Astrocyte (in vitro differentiated cells and primary cell): ENCODE data around the gene PTPRM. TPM values are rescaled to one million over a fixed set of nuclear protein-coding genes. Genes with fewer than 3 reads are reported as not detected.

Experiments
- DNase-seq: peaks from one replicate; pipeline ENCODE4 v3.0.0-alpha.2; 2010; ENCODE audit warnings: low read depth
- FAIRE-seq: peaks from 2 replicates; lab custom pipeline; 2011; peaks lifted over from hg19 to GRCh38; lab: Jason Lieb, UNC
- H2AFZ ChIP-seq: 2 replicates; pipeline ENCODE4 v1.6.0; 2012; ENCODE audit warnings: low read depth, low read length, inconsistent platforms
- H3K27ac ChIP-seq: 2 replicates; pipeline ENCODE4 v1.5.1; 2011; ENCODE audit warnings: low read depth, low read length, inconsistent platforms
- H3K27me3 ChIP-seq: 2 replicates; pipeline ENCODE4 v1.6.0; 2011; ENCODE audit warnings: low read length, inconsistent platforms; ENCODE audit not compliant: insufficient read depth
- H3K36me3 ChIP-seq: 2 replicates; pipeline ENCODE4 v1.5.1; 2011; ENCODE audit warnings: low read length, inconsistent platforms; ENCODE audit not compliant: insufficient read depth
- H3K4me1 ChIP-seq: 2 replicates; pipeline ENCODE4 v1.5.1; 2011; ENCODE audit warnings: low read length, inconsistent platforms; ENCODE audit not compliant: insufficient read depth
- H3K4me2 ChIP-seq: 2 replicates; pipeline ENCODE4 v1.6.0; 2012; ENCODE audit warnings: low read length, inconsistent platforms
- H3K4me3 ChIP-seq: 2 replicates; pipeline ENCODE4 v1.5.1; 2011; ENCODE audit warnings: low read depth, mild to moderate bottlenecking, low read length, inconsistent platforms; ENCODE audit not compliant: insufficient read depth
- H3K79me2 ChIP-seq: 2 replicates; pipeline ENCODE4 v1.6.0; 2012; ENCODE audit warnings: mild to moderate bottlenecking, low read length, inconsistent platforms; ENCODE audit not compliant: insufficient read depth
- H3K9ac ChIP-seq: 2 replicates; pipeline ENCODE4 v1.6.0; 2012; ENCODE audit warnings: mild to moderate bottlenecking, low read length, inconsistent platforms
- H3K9me3 ChIP-seq: 2 replicates; pipeline ENCODE4 v1.5.1; 2012; ENCODE audit warnings: low read depth, mild to moderate bottlenecking, low read length, inconsistent platforms; ENCODE audit not compliant: insufficient read depth
- H4K20me1 ChIP-seq: 2 replicates; pipeline ENCODE4 v1.6.0; 2012; ENCODE audit warnings: low read length, inconsistent platforms; ENCODE audit not compliant: insufficient read depth
- H3K27ac Mint-ChIP-seq: one replicate; pipeline ENCODE4 v1.8.0; 2021; ENCODE audit warnings: mild to moderate bottlenecking, mixed read lengths; ENCODE audit not compliant: unreplicated experiment
- H3K27me3 Mint-ChIP-seq: one replicate; pipeline ENCODE4 v1.8.0; 2021; ENCODE audit warnings: low read depth, mixed read lengths; ENCODE audit not compliant: unreplicated experiment
- H3K36me3 Mint-ChIP-seq: one replicate; pipeline ENCODE4 v1.8.0; 2021; ENCODE audit warnings: low read depth, mixed read lengths; ENCODE audit not compliant: unreplicated experiment
- H3K4me1 Mint-ChIP-seq: one replicate; pipeline ENCODE4 v1.8.0; 2021; ENCODE audit warnings: low read depth, mixed read lengths; ENCODE audit not compliant: unreplicated experiment
- H3K4me3 Mint-ChIP-seq: one replicate; pipeline ENCODE4 v1.8.0; 2021; ENCODE audit warnings: mild to moderate bottlenecking, moderate library complexity, mixed read lengths; ENCODE audit not compliant: unreplicated experiment
- H3K9me3 Mint-ChIP-seq: one replicate; pipeline ENCODE4 v1.8.0; 2021; ENCODE audit warnings: mild to moderate bottlenecking, mixed read lengths; ENCODE audit not compliant: unreplicated experiment
- EZH2 ChIP-seq: IDR thresholded peaks from 2 replicates; pipeline ENCODE4 v1.6.1; 2012; ENCODE audit warnings: mild to moderate bottlenecking, low read length, inconsistent platforms; ENCODE audit not compliant: insufficient read depth
- total RNA-seq: library from RNA; stranded (reverse); gene quantifications from 2 replicates; pipeline ENCODE4 v1.2.1, GENCODE V29; 2021
- TF ChIP-seq, protein P1 (sequence below): IDR thresholded peaks from 2 replicates; pipeline ENCODE4 v1.5.1; 2011; ENCODE audit warnings: low read depth, mild to moderate bottlenecking, inconsistent platforms, low read length, moderate library complexity; ENCODE audit not compliant: insufficient read depth

PTPRM gene
- total RNA-seq, 1 donor from 2014 or later = 59.6 TPM

DNA sequence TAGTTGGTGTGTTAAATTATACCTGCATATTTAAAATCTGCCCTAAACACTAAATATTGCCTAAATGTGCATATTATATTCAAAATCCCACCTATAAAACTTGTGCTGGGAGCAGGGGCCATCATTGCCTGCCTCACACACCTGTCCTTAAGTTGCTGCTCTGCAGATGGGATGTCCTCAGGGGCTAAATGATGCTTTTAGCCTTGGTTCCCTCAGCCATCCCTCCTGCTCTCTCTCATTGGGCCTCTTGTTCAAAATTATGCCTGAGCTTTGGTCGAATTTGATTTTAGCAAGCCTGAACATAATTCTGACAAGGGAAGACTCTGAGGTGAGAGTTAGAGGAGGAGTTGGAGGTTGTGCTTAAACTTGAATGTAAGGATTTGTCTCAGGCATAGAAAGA, 723.8 kb downstream of the PTPRM start:
- H3K4me1 Mint-ChIP-seq = no peaks in the 10 kb centered on the region
- no peaks in the 10 kb centered on the region for H3K4me1 ChIP-seq
- H3K4me3 Mint-ChIP-seq = no peak overlapping the region
- H4K20me1 ChIP-seq = no peaks in the 10 kb centered on the region
- H3K27me3 ChIP-seq = no peaks in the 10 kb centered on the region
- no peak overlapping the region for H3K4me3 ChIP-seq
- no peaks in the 10 kb centered on the region for H3K36me3 ChIP-seq
- H3K9ac ChIP-seq = no peak overlapping the region
- TF ChIP-seq, protein P1, sequence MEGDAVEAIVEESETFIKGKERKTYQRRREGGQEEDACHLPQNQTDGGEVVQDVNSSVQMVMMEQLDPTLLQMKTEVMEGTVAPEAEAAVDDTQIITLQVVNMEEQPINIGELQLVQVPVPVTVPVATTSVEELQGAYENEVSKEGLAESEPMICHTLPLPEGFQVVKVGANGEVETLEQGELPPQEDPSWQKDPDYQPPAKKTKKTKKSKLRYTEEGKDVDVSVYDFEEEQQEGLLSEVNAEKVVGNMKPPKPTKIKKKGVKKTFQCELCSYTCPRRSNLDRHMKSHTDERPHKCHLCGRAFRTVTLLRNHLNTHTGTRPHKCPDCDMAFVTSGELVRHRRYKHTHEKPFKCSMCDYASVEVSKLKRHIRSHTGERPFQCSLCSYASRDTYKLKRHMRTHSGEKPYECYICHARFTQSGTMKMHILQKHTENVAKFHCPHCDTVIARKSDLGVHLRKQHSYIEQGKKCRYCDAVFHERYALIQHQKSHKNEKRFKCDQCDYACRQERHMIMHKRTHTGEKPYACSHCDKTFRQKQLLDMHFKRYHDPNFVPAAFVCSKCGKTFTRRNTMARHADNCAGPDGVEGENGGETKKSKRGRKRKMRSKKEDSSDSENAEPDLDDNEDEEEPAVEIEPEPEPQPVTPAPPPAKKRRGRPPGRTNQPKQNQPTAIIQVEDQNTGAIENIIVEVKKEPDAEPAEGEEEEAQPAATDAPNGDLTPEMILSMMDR = no peak
- TF ChIP-seq EZH2 = no peak
- H3K27me3 Mint-ChIP-seq = no peaks in the 10 kb centered on the region
- FAIRE-seq (no peak), DNase-seq (no peak)
- no peak overlapping the region for H3K4me2 ChIP-seq
- no peak overlapping the region for H3K27ac ChIP-seq
- peaks cover 11% of the 10 kb centered on the region for H3K36me3 Mint-ChIP-seq
- no peak overlapping the region for H3K27ac Mint-ChIP-seq
- no peaks in the 10 kb centered on the region for H3K9me3 ChIP-seq
- H2AFZ ChIP-seq = no peak overlapping the region
- peaks cover 4% of the 10 kb centered on the region for H3K9me3 Mint-ChIP-seq
- no peaks in the 10 kb centered on the region for H3K79me2 ChIP-seq

DNA sequence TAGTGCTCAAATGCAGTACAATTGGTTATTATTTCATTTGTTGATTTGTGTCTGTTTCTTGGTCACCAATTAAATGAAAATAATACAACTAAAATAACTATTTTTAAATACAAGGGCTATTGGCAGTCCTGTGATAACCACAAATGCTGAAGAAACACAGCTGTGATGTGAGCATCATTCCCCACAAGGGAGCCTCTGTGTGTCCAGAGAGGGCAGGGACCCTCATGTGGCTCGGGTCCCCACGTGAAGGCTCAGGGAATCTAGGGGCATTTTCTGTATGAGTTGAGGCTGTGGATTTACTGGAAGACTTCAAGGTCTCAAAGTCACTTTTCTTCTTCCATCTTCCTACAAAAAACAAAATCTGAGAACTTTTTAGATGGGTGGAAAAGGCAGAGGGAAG, 726.1 kb downstream of the PTPRM start:
- Mint-ChIP-seq H3K9me3 (no peaks in the 10 kb centered on the region), H3K27ac (no peak overlapping the region), H3K27me3 (no peaks in the 10 kb centered on the region), H3K36me3 (peaks cover 11% of the 10 kb centered on the region), H3K4me3 (no peak overlapping the region), H3K4me1 (peaks cover 2% of the 10 kb centered on the region)
- H4K20me1 ChIP-seq = no peaks in the 10 kb centered on the region
- FAIRE-seq (no peak), DNase-seq (no peak)
- no peaks in the 10 kb centered on the region for H3K4me1 ChIP-seq
- no peak for TF ChIP-seq EZH2
- TF ChIP-seq, protein P1 = no peak
- H3K9me3 ChIP-seq = peaks cover 2% of the 10 kb centered on the region
- H3K27ac ChIP-seq = no peak overlapping the region
- H2AFZ ChIP-seq = no peak overlapping the region
- no peaks in the 10 kb centered on the region for H3K27me3 ChIP-seq
- H3K4me2 ChIP-seq = no peak overlapping the region
- no peaks in the 10 kb centered on the region for H3K79me2 ChIP-seq
- no peak overlapping the region for H3K9ac ChIP-seq
- H3K36me3 ChIP-seq = no peaks in the 10 kb centered on the region
- H3K4me3 ChIP-seq = no peak overlapping the region

DNA sequence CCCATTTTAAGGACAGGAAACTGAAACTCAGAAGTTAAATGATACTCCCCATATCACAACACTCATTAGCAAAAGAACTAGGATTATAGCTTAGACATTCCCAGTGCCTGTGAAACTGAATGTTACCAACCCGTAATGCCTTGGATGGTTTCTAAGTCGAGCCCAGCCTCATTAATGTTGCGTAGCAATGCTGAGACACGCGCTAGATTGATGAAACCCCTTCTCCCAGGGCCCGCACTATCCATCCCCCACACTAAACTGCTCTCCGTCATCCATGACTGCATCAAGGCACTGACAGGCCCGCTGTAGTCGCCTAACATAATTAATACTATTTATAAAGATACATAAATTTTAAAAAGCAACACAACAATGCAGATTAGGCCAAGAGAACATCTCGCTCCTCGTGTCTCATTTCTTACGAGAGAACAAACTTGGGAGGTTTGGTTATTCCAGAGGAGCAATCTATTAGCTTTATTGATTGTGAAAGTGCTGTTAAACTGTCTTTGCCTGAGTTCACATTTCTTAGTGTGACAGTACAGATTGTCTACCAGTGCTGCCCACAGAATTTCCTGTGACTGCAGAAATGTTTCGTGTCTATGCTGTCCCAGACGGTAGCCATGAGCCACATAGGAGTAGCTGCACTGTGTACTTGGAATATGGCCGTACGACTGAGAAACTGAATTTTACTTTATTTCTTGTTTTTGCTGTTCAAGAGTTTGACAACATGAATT, 729.9 kb downstream of the PTPRM start:
- TF ChIP-seq, protein P1 = no peak
- TF ChIP-seq EZH2 = no peak
- Mint-ChIP-seq H3K36me3 (peaks cover 9% of the 10 kb centered on the region), H3K4me1 (peaks cover 5% of the 10 kb centered on the region), H3K27ac (no peak overlapping the region), H3K4me3 (no peak overlapping the region), H3K27me3 (no peaks in the 10 kb centered on the region), H3K9me3 (no peaks in the 10 kb centered on the region)
- H3K27me3 ChIP-seq = no peaks in the 10 kb centered on the region
- no peak overlapping the region for H3K27ac ChIP-seq
- no peak for DNase-seq
- H3K36me3 ChIP-seq = no peaks in the 10 kb centered on the region
- H3K4me1 ChIP-seq = peaks cover 4% of the 10 kb centered on the region
- no peaks in the 10 kb centered on the region for H4K20me1 ChIP-seq
- no peak for FAIRE-seq
- no peaks in the 10 kb centered on the region for H3K79me2 ChIP-seq
- H3K9me3 ChIP-seq = peaks cover 2% of the 10 kb centered on the region
- H3K4me3 ChIP-seq = no peak overlapping the region
- no peak overlapping the region for H2AFZ ChIP-seq
- H3K9ac ChIP-seq = no peak overlapping the region
- no peak overlapping the region for H3K4me2 ChIP-seq
